Measurements from ENCODE around the gene LSS.
"Not testable (repeated sequence)": the region's sequence is repeated elsewhere in the genome, so short reads cannot be mapped to it uniquely, and the experiment has no call there.

LSS gene

GRCh38 chr21:46247699-46248421 lies 19.3 kb upstream of the LSS start:
- no peak for DNase-seq (ENCODE audit: low read depth)
- no peak for TF ChIP-seq CTCF (IDR thresholded peaks at IDR 0.05; ENCODE audit: insufficient read depth, low read depth, low read length, missing control alignments)
- no peak overlapping the region for H3K4me3 ChIP-seq (ENCODE audit: low read depth, low read length)

GRCh38 chr21:46246345-46246744 lies 17.8 kb upstream of the LSS start:
- DNase-seq (ENCODE audit: low read depth): no peak
- TF ChIP-seq CTCF (IDR thresholded peaks at IDR 0.05; ENCODE audit: insufficient read depth, low read depth, low read length, missing control alignments): no peak
- no peak overlapping the region for H3K4me3 ChIP-seq (ENCODE audit: low read depth, low read length)

- TF ChIP-seq CTCF (IDR thresholded peaks at IDR 0.05; ENCODE audit: insufficient read depth, low read depth, low read length, missing control alignments): no peak
- H3K4me3 ChIP-seq (ENCODE audit: low read depth, low read length): no peak overlapping the region
- DNase-seq (ENCODE audit: low read depth): no peak
Observed at GRCh38 chr21:46245213-46245915, 16.8 kb upstream of the LSS start.

GRCh38 chr21:46244602-46245001 lies 16.0 kb upstream of the LSS start:
- no peak for DNase-seq (ENCODE audit: low read depth)
- no peak overlapping the region for H3K4me3 ChIP-seq (ENCODE audit: low read depth, low read length)
- no peak for TF ChIP-seq CTCF (IDR thresholded peaks at IDR 0.05; ENCODE audit: insufficient read depth, low read depth, low read length, missing control alignments)

GRCh38 chr21:46243960-46244361 lies 15.4 kb upstream of the LSS start:
- no peak for DNase-seq (ENCODE audit: low read depth)
- no peak overlapping the region for H3K4me3 ChIP-seq (ENCODE audit: low read depth, low read length)
- no peak for TF ChIP-seq CTCF (IDR thresholded peaks at IDR 0.05; ENCODE audit: insufficient read depth, low read depth, low read length, missing control alignments)

- no peak for DNase-seq (ENCODE audit: low read depth)
- no peak for TF ChIP-seq CTCF (IDR thresholded peaks at IDR 0.05; ENCODE audit: insufficient read depth, low read depth, low read length, missing control alignments)
- H3K4me3 ChIP-seq (ENCODE audit: low read depth, low read length): no peak overlapping the region
Observed at GRCh38 chr21:46243325-46243724, 14.8 kb upstream of the LSS start.

GRCh38 chr21:46241577-46241976 lies 13.0 kb upstream of the LSS start:
- not testable (repeated sequence) for DNase-seq (ENCODE audit: low read depth)

More at GRCh38 chr21:46241577-46241976, 13.0 kb upstream of the LSS start:
- not testable (repeated sequence) for H3K4me3 ChIP-seq (ENCODE audit: low read depth, low read length)

Measured in GM12865 (cell line).